Sigmoid colon (tissue), 4 donors: ENCODE measurements around the gene TBX1.

Experiments
- POLR2A ChIP-seq, 2 donors: fragments of 450-650 bp; IDR thresholded peaks; one replicate each; pipeline ENCODE4 v1.6.1; 2016; ENCODE audit warnings: antibody characterized with exemption in 2 of 2, mild to moderate bottlenecking in 2 of 2, moderate library complexity in 2 of 2
- POLR2AphosphoS5 ChIP-seq, 4 donors: sonication (generic); formaldehyde crosslinking; IDR thresholded peaks; one replicate each; pipeline ENCODE4 v1.6.1; 2017; ENCODE audit warnings: antibody characterized with exemption in 4 of 4
- TF ChIP-seq, protein P1 (sequence below), 4 experiments: fragments of 450-650 bp in 3 of 4; fragments of 200-600 bp in 1 of 4; IDR thresholded peaks; one replicate each; pipeline ENCODE4 v1.5.1; 2016 to 2019; ENCODE audit warnings: antibody characterized with exemption in 4 of 4, mild to moderate bottlenecking in 3 of 4, moderate library complexity in 2 of 4

DNA sequence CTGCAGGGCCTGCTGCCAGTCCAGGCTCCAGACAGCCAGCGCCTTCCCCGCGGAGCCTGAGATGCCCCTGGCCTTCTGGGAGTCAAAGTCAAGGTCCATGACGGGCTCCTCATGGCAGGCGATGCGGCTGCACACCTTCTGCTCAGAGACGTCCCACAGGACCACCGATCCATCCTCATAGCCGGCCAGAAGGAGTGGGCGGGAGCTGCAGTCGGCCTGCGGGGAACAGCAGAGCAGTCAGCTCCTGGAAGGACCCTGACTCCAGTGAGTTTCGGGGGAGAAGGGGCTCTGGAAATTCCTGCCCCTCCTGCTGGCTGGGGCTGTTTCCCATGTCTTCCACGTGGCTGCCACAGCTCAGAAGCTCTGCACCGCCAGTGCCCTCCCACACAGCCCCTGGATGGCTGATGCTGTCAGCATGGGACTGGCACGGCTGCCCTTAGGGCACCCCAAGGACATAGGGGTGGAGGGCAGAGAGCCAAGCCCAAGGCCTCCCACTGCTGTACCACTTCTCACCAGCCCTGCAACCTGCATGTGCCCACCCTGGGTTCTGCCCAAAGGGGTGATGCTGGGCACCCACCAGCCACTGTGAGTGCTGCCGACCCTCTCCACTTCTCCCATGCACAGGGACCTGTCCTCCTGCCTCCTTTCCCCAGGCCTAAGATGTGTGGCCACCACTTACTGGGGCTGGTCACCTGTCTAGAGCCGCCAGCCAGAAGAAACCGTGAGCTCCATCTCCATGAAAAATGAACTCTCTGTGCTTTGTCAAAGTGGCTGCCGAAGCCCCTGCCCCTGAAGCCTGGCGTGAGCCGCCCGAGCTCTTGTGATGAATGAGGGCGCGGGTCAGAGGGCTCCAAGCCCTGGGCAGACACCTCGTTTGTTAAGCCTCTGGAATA is 41.7 kb downstream of the TBX1 start:
- TF ChIP-seq, protein P1, sequence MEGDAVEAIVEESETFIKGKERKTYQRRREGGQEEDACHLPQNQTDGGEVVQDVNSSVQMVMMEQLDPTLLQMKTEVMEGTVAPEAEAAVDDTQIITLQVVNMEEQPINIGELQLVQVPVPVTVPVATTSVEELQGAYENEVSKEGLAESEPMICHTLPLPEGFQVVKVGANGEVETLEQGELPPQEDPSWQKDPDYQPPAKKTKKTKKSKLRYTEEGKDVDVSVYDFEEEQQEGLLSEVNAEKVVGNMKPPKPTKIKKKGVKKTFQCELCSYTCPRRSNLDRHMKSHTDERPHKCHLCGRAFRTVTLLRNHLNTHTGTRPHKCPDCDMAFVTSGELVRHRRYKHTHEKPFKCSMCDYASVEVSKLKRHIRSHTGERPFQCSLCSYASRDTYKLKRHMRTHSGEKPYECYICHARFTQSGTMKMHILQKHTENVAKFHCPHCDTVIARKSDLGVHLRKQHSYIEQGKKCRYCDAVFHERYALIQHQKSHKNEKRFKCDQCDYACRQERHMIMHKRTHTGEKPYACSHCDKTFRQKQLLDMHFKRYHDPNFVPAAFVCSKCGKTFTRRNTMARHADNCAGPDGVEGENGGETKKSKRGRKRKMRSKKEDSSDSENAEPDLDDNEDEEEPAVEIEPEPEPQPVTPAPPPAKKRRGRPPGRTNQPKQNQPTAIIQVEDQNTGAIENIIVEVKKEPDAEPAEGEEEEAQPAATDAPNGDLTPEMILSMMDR (IDR thresholded peaks at IDR 0.05) = no peak
- TF ChIP-seq POLR2A (IDR thresholded peaks at IDR 0.05) (no peak), POLR2AphosphoS5 (IDR thresholded peaks at IDR 0.05) (no peak)
